CD4-positive, alpha-beta T cell treated with Interleukin-10 for 1 hour (primary cell): ENCODE measurements around the gene NADSYN1.
"Not testable (repeated sequence)": the region's sequence is repeated elsewhere in the genome, so short reads cannot be mapped to it uniquely, and the experiment has no call there.

Source experiments
- DNase-seq: peaks from one replicate; pipeline ENCODE4 v3.0.0-alpha.2; 2020

NADSYN1 gene

GRCh38 chr11:71495286-71496230 lies 42.6 kb downstream of the NADSYN1 start:
- DNase-seq: no peak

- no peak for DNase-seq
Measured at GRCh38 chr11:71496421-71496820, 43.4 kb downstream of the NADSYN1 start.

GRCh38 chr11:71498091-71498490 lies 45.1 kb downstream of the NADSYN1 start:
- DNase-seq: no peak

- no peak for DNase-seq
Measured at GRCh38 chr11:71499125-71499524, 46.1 kb downstream of the NADSYN1 start.

GRCh38 chr11:71499546-71499945 lies 46.5 kb downstream of the NADSYN1 start:
- no peak for DNase-seq

GRCh38 chr11:71500601-71501021 lies 47.6 kb downstream of the NADSYN1 start:
- DNase-seq: no peak

- no peak for DNase-seq
Measured at GRCh38 chr11:71501071-71501985, 48.3 kb downstream of the NADSYN1 start.

- DNase-seq: no peak
Measured at GRCh38 chr11:71502026-71502425, 49.0 kb downstream of the NADSYN1 start.

GRCh38 chr11:71502871-71503435 lies 50.0 kb downstream of the NADSYN1 start:
- no peak for DNase-seq

GRCh38 chr11:71504531-71504930 lies 51.5 kb downstream of the NADSYN1 start:
- no peak for DNase-seq

GRCh38 chr11:71505001-71505400 lies 52.0 kb downstream of the NADSYN1 start:
- DNase-seq: no peak

- DNase-seq: no peak
Measured at GRCh38 chr11:71505781-71506180, 52.8 kb downstream of the NADSYN1 start.

GRCh38 chr11:71507102-71507501 lies 54.1 kb downstream of the NADSYN1 start:
- DNase-seq: no peak

GRCh38 chr11:71518506-71519471 lies 65.8 kb downstream of the NADSYN1 start:
- DNase-seq: no peak

GRCh38 chr11:71519546-71519945 lies 66.5 kb downstream of the NADSYN1 start:
- no peak for DNase-seq

GRCh38 chr11:71525188-71525937 lies 72.4 kb downstream of the NADSYN1 start:
- no peak for DNase-seq

- DNase-seq: no peak
Measured at GRCh38 chr11:71525938-71526495, 73.0 kb downstream of the NADSYN1 start.

GRCh38 chr11:71526796-71527575 lies 74.0 kb downstream of the NADSYN1 start, which contains the start of gene KRTAP5-7:
TSS of gene KRTAP5-7 (plus strand) at chr11:71527267. CDS start at chr11:71527301, 34 bp downstream.
- not testable (repeated sequence) for DNase-seq

- no peak for DNase-seq
Measured at GRCh38 chr11:71527576-71528210, 74.7 kb downstream of the NADSYN1 start.
